ENCODE measurements around the gene OLFML2A. TPM values are rescaled to one million over a fixed set of nuclear protein-coding genes. Genes with fewer than 3 reads are reported as not detected.

The OLFML2A gene
- total RNA-seq, 1 donor from 2014 or later = 469 TPM

DNA sequence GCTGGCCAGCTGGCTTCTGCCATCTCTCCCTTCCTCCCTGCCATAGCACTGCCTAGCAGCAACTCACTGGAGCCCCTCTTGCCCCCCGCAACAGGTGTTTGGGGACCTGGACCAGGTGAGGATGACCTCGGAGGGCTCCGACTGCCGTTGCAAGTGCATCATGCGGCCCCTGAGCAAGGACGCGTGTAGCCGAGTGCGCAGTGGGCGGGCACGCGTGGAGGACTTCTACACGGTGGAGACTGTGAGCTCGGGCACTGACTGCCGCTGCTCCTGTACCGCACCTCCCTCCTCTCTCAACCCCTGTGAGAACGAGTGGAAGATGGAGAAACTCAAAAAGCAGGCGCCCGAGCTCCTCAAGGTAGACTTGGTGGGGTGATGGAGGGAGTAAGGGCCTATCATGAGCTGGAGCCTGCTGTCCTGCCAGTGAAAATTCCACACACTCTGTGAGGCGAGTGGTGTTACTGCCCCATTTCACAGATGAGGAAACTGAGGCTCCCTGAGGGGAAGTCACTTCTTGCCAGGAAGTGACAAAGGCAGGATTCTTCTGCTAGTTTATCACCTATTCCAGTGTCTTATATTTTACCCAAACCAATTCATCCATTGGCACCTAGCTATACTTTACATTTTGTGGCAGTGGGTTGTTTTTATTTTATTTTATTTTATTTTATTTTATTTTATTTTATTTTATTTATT lies 10.1 kb downstream of the OLFML2A start:
- Mint-ChIP-seq H3K4me1 (ENCODE audit: low read depth) (peaks cover 38% of the 10 kb centered on the region), H3K4me3 (ENCODE audit: unreplicated experiment) (no peak overlapping the region), H3K9me3 (ENCODE audit: low read depth) (no peaks in the 10 kb centered on the region), H3K27ac (ENCODE audit: unreplicated experiment) (no peak overlapping the region), H3K36me3 (ENCODE audit: low read depth) (peaks cover 12% of the 10 kb centered on the region), H3K27me3 (ENCODE audit: low read depth) (no peaks in the 10 kb centered on the region)
- peak; percentile 90 for DNase-seq (ENCODE audit: low spot score)
- TF ChIP-seq, protein P1, sequence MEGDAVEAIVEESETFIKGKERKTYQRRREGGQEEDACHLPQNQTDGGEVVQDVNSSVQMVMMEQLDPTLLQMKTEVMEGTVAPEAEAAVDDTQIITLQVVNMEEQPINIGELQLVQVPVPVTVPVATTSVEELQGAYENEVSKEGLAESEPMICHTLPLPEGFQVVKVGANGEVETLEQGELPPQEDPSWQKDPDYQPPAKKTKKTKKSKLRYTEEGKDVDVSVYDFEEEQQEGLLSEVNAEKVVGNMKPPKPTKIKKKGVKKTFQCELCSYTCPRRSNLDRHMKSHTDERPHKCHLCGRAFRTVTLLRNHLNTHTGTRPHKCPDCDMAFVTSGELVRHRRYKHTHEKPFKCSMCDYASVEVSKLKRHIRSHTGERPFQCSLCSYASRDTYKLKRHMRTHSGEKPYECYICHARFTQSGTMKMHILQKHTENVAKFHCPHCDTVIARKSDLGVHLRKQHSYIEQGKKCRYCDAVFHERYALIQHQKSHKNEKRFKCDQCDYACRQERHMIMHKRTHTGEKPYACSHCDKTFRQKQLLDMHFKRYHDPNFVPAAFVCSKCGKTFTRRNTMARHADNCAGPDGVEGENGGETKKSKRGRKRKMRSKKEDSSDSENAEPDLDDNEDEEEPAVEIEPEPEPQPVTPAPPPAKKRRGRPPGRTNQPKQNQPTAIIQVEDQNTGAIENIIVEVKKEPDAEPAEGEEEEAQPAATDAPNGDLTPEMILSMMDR (IDR thresholded peaks at IDR 0.05) = no peak

DNA sequence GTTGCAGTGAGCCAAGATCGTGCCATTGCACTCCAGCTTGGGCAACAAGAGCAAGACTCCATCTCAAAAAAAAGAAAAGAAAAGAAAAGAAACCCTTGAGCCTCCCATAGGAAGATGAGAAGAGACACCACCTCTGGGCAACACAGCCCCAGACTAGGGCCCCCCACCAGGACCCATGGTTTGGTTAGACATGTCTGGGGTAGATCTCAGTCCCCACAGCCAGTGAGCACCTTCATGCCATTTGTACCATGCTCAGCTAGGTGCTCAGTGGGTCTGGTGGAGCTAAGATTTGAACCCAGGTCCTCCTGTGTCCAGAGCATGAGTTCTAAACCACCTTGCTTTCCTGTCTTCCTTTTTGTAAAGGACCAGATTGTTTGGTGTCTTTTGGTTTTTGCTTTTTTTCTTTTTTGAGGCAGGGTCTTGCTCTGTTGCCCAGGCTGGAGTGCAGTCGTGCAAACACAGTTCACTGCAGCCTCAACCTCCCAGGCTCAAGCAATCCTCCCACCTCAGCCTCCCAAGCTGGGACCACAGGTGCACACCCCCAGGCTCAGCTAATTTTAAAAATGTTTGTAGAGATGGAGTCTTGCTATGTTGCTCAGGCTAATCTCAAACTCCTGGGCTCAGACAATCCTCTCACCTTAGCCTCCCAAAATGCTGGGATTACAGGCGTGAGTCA lies 11.7 kb downstream of the OLFML2A start:
- H3K9me3 Mint-ChIP-seq (ENCODE audit: low read depth) = no peaks in the 10 kb centered on the region
- TF ChIP-seq, protein P1 (IDR thresholded peaks at IDR 0.05) = no peak
- H3K36me3 Mint-ChIP-seq (ENCODE audit: low read depth) = peaks cover 17% of the 10 kb centered on the region
- peak; percentile 35 for DNase-seq (ENCODE audit: low spot score)
- H3K4me1 Mint-ChIP-seq (ENCODE audit: low read depth) = peaks cover 33% of the 10 kb centered on the region
- H3K4me3 Mint-ChIP-seq (ENCODE audit: unreplicated experiment) = no peak overlapping the region
- H3K27ac Mint-ChIP-seq (ENCODE audit: unreplicated experiment) = no peak overlapping the region
- no peaks in the 10 kb centered on the region for H3K27me3 Mint-ChIP-seq (ENCODE audit: low read depth)

DNA sequence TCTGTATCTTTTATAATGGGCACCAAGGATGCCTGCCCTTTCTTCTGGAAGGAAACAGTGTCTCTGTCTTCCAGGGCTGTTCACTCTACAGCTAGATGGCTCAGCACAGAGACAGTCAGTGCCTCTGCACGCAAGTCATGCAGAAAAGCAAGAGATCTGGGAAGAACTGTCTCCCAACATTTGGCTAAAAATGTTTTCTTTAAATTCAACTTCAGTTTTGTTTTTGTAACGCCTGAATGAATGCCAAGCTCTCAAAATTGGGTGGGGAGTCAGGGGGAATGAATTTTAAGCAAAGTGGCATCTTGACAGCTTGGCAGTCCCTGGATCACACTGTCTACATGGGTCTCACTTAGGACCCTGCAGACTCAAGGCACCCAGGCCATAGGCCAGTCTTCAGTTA lies 12.6 kb downstream of the OLFML2A start:
- H3K4me1 Mint-ChIP-seq (ENCODE audit: low read depth) = peaks cover 30% of the 10 kb centered on the region
- peak; percentile 12 for DNase-seq (ENCODE audit: low spot score)
- peaks cover 16% of the 10 kb centered on the region for H3K36me3 Mint-ChIP-seq (ENCODE audit: low read depth)
- no peaks in the 10 kb centered on the region for H3K9me3 Mint-ChIP-seq (ENCODE audit: low read depth)
- no peaks in the 10 kb centered on the region for H3K27me3 Mint-ChIP-seq (ENCODE audit: low read depth)
- no peak overlapping the region for H3K4me3 Mint-ChIP-seq (ENCODE audit: unreplicated experiment)
- TF ChIP-seq, protein P1 (IDR thresholded peaks at IDR 0.05) = no peak
- H3K27ac Mint-ChIP-seq (ENCODE audit: unreplicated experiment) = peak overlapping the region; percentile 33

DNA sequence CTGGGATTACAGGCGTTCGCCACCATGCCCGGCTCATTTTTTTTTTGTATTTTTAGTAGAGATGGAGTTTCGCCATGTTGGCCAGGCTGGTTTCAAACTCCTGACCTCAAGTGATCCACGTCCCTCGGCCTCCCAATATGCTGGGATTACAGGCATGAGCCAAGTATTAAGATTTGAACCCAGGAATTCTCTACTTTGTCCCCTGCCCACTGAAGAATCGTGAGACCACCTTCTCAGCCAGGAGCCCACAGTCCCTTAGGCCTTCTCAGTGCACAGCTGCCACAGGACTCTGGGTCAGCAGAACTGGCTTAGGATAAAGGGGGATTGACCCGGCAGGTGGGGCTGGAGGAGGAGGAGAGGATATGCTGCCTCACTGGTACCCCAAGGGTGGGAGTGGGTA lies 13.4 kb downstream of the OLFML2A start:
- H3K4me3 Mint-ChIP-seq (ENCODE audit: unreplicated experiment) = no peak overlapping the region
- peaks cover 16% of the 10 kb centered on the region for H3K36me3 Mint-ChIP-seq (ENCODE audit: low read depth)
- no peaks in the 10 kb centered on the region for H3K9me3 Mint-ChIP-seq (ENCODE audit: low read depth)
- DNase-seq (ENCODE audit: low spot score) = no peak
- H3K27ac Mint-ChIP-seq (ENCODE audit: unreplicated experiment) = no peak overlapping the region
- H3K27me3 Mint-ChIP-seq (ENCODE audit: low read depth) = no peaks in the 10 kb centered on the region
- peaks cover 29% of the 10 kb centered on the region for H3K4me1 Mint-ChIP-seq (ENCODE audit: low read depth)
- TF ChIP-seq, protein P1 (IDR thresholded peaks at IDR 0.05) = no peak

DNA sequence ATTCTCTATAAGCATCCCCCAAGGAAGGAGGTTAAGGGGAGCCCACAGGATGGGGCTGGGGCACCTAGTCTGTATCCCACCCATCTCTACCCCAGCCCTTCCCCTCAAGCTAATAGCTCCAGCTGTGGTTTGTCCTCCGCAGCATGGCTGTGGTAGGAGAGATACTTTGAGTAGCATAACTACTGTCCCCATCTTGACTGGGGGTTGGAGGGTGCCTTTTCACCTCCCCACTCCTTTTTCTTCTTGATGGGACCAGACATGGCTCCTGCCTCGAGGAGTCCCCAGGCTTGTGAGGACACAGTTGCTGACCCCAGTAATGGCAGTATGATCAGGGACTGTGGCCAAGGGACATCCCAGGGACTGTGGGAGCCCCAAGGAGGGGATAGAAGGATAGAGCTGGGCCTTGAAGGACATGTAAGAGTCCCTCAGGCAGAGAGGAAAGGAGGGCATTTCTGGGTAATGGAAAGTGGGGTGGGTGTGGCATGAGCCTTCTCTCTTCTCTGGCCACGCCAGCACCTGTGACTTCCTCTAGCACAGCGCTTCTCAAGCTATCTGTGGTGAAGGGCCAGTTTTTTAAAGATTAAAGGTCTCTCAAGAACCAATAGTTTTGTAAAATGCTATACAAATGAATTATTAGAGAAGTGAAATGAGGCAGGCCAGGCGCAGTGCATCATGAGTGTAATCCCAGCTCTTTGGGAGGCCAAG lies 14.0 kb downstream of the OLFML2A start:
- Mint-ChIP-seq H3K27me3 (ENCODE audit: low read depth) (no peaks in the 10 kb centered on the region), H3K36me3 (ENCODE audit: low read depth) (peaks cover 16% of the 10 kb centered on the region), H3K4me3 (ENCODE audit: unreplicated experiment) (no peak overlapping the region), H3K27ac (ENCODE audit: unreplicated experiment) (no peak overlapping the region), H3K9me3 (ENCODE audit: low read depth) (no peaks in the 10 kb centered on the region), H3K4me1 (ENCODE audit: low read depth) (peaks cover 35% of the 10 kb centered on the region)
- TF ChIP-seq, protein P1 (IDR thresholded peaks at IDR 0.05) = no peak
- DNase-seq (ENCODE audit: low spot score) = no peak

Data from chondrocyte (in vitro differentiated cells).